ENCODE measurements around the gene SERHL2. TPM values are rescaled to one million over a fixed set of nuclear protein-coding genes. Genes with fewer than 3 reads are reported as not detected.
A peak's percentile ranks its signal among the peaks of the same experiment; 100 is the strongest.

SERHL2 gene
- total and polyA plus RNA-seq, 12 donors: 1.1 to 11.6 (median 5.6) TPM

DNA sequence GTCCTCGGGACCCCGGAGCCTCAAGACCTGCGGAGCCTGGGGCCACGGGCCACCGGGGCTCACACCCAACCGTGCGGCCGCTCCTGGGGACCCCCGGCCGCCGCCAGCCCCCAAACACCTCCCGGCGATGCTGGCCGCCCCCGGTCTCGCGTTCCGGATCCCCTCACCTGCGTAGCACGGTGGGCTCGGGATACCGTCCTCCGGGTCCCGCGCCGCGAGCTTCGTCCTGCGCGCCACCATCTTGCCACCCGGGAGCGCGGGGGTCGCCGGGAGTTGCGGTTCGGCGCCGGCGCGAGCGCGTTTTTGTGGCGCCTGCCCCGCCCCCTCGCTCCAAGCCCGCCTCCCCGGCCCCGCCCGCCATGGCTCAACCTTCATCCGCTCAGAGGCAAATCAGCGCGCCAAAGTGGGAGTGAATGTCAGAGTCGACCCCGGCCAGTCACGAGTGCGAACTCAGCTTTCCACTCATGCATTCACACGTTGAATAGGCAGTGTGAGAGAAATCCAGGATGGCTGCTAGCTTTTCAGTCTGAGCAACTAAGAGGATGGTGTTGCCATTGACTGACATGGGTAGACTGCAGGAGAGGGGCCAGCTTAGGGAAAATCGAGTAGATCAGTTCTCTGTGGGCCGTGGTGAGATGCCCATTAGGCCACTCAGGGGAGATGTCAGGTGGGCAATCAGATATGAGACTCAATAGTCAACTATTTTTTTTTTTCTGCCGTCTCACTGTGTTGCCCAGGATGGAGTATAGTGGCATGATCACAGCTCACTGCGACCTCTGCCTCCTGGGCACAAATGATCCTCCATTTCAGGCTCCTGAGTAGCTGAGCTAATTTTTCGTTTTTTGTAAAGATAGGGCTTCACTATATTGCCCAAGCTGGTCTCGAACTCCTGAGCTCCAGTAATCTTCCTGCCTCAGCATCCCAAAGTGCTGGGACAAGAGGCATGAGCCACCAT, 28.3 kb downstream of the SERHL2 start:
- Histone ChIP-seq H3K36me3 (replicated peaks in 1 of 2) (peaks cover 0 to 49% of the 10 kb centered on the region in 2 donors), H3K9me3 (replicated peaks in 1 of 3) (no peaks in the 10 kb centered on the region), H3K4me1 (replicated peaks in 1 of 2) (peaks cover 3 to 9% of the 10 kb centered on the region in 2 donors), H3K27me3 (no peaks in the 10 kb centered on the region), H3K27ac (peak overlapping the region in 2 of 5 donors; percentile 41 to 50), H3K4me3 (peak overlapping the region in 3 of 4 donors; percentile 56 to 87 (median 81))
- TF ChIP-seq, protein P1, sequence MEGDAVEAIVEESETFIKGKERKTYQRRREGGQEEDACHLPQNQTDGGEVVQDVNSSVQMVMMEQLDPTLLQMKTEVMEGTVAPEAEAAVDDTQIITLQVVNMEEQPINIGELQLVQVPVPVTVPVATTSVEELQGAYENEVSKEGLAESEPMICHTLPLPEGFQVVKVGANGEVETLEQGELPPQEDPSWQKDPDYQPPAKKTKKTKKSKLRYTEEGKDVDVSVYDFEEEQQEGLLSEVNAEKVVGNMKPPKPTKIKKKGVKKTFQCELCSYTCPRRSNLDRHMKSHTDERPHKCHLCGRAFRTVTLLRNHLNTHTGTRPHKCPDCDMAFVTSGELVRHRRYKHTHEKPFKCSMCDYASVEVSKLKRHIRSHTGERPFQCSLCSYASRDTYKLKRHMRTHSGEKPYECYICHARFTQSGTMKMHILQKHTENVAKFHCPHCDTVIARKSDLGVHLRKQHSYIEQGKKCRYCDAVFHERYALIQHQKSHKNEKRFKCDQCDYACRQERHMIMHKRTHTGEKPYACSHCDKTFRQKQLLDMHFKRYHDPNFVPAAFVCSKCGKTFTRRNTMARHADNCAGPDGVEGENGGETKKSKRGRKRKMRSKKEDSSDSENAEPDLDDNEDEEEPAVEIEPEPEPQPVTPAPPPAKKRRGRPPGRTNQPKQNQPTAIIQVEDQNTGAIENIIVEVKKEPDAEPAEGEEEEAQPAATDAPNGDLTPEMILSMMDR (IDR thresholded peaks at IDR 0.05): no peak
- TF ChIP-seq POLR2A (IDR thresholded peaks at IDR 0.05): peak in 1 of 2 donors; percentile 32
- intact Hi-C loops (cut with DNase I): no loop called here
- peak; percentile 79 to 87 (median 81) for DNase-seq
- WGBS, 4 donors: 6 to 53% (median 10%) methylated on average over 6 to 64 of the region's 64 CpGs

GRCh38 chr22:42582987-42583386, 29.2 kb downstream of the SERHL2 start:
- intact Hi-C loops (cut with DNase I): no loop called here
- 86 to 100% (median 93%) methylated on average over 1 of the region's 1 CpG for WGBS, 4 donors
- H3K27me3 ChIP-seq: no peaks in the 10 kb centered on the region
- DNase-seq: no peak
- no peaks in the 10 kb centered on the region for H3K9me3 ChIP-seq (replicated peaks in 1 of 3)
- peaks cover 1 to 9% of the 10 kb centered on the region in 2 donors for H3K4me1 ChIP-seq (replicated peaks in 1 of 2)
- peaks cover 0 to 51% of the 10 kb centered on the region in 2 donors for H3K36me3 ChIP-seq (replicated peaks in 1 of 2)
- TF ChIP-seq, protein P1 (IDR thresholded peaks at IDR 0.05): no peak
- TF ChIP-seq POLR2A (IDR thresholded peaks at IDR 0.05): no peak
- no peak overlapping the region for H3K4me3 ChIP-seq
- H3K27ac ChIP-seq: no peak overlapping the region

GRCh38 chr22:42584364-42584940, 30.7 kb downstream of the SERHL2 start:
- peaks cover 0 to 9% of the 10 kb centered on the region in 2 donors for H3K4me1 ChIP-seq (replicated peaks in 1 of 2)
- no peak for DNase-seq
- WGBS, 4 donors: 88 to 100% (median 94%) methylated on average over 4 of the region's 4 CpGs
- H3K27me3 ChIP-seq: no peaks in the 10 kb centered on the region
- H3K27ac ChIP-seq: no peak overlapping the region
- TF ChIP-seq POLR2A (IDR thresholded peaks at IDR 0.05): no peak
- TF ChIP-seq, protein P1 (IDR thresholded peaks at IDR 0.05): no peak
- H3K4me3 ChIP-seq: no peak overlapping the region
- intact Hi-C loops (cut with DNase I): no loop called here
- no peaks in the 10 kb centered on the region for H3K9me3 ChIP-seq (replicated peaks in 1 of 3)
- H3K36me3 ChIP-seq (replicated peaks in 1 of 2): peaks cover 0 to 56% of the 10 kb centered on the region in 2 donors

GRCh38 chr22:42585096-42585495, 31.3 kb downstream of the SERHL2 start:
- DNase-seq: no peak
- 79 to 89% (median 86%) methylated on average over 7 to 8 of the region's 8 CpGs for WGBS, 4 donors
- Histone ChIP-seq H3K4me3 (no peak overlapping the region), H3K4me1 (replicated peaks in 1 of 2) (peaks cover 0 to 9% of the 10 kb centered on the region in 2 donors), H3K27ac (no peak overlapping the region), H3K9me3 (replicated peaks in 1 of 3) (no peaks in the 10 kb centered on the region), H3K36me3 (replicated peaks in 1 of 2) (peaks cover 0 to 62% of the 10 kb centered on the region in 2 donors), H3K27me3 (no peaks in the 10 kb centered on the region)
- intact Hi-C loops (cut with DNase I): no loop called here
- TF ChIP-seq, protein P1 (IDR thresholded peaks at IDR 0.05): no peak
- no peak for TF ChIP-seq POLR2A (IDR thresholded peaks at IDR 0.05)
